Esophagus muscularis mucosa (tissue), 3 donors: ENCODE results near the gene ATPAF1.

Experiments
- CTCF ChIP-seq, 3 experiments: fragments of 200-600 bp in 2 of 3; fragments of 450-650 bp in 1 of 3; sonication (generic) in 2 of 3; IDR thresholded peaks; one replicate each; pipeline ENCODE4 v1.5.1; 2017 to 2019; ENCODE audit warnings: antibody characterized with exemption in 3 of 3, mild to moderate bottlenecking in 2 of 3, moderate library complexity in 1 of 3
- POLR2A ChIP-seq: fragments of 450-650 bp; IDR thresholded peaks from one replicate; pipeline ENCODE4 v1.6.1; 2017; ENCODE audit warnings: antibody characterized with exemption, moderate library complexity, mild to moderate bottlenecking, low read depth

GRCh38 chr1:46687921-46688509 is 19.9 kb upstream of the ATPAF1 start:
- TF ChIP-seq CTCF (IDR thresholded peaks at IDR 0.05) = no peak
- TF ChIP-seq POLR2A = no peak
